T follicular helper cell (primary cell): ENCODE results near the gene USP40.

Experiments
- DNase-seq: peaks from one replicate; pipeline ENCODE4 v3.0.0-alpha.2; 2020; ENCODE audit warnings: low read depth

Gene USP40

DNA sequence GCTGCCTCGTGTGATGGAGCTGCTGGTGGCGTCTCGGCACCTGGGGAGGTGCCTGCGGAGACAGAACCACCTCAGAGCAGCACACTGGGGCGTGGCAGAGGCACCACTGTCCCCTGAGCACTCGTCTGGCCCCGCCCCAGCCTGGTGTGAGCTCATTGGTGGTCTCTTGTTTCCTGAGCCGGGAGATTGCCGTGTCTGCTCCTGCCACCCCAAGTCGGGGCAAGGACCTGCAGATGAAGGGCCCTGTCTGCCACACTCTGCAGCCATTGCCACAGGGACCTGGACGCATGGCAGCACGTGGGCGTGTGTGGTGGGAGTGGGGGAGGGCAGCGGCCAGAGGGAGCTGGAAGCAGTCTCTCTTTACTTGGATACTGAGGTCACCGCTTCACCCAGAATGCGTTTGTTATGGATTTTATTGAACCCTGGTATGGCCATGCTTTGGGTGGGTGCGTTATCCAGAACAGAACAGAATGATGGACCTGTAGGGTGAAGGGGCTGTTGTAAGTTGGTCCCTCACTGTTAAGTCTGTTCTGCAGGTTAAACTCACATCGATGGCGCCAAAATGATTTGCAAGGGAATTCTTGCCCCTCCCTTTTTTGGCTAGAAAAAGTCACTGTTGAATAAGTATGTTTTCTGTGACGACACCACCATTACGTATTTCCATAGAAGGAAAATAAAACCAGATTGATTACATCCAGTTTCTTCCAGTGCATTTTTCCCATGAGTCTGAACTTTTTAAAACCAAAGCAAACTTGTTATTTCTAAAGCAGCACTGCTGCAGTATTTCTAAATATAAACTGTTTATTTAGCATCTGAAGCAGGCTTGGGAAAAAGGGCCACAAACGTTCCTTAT, 92.0 kb downstream of the USP40 start:
- no peak for DNase-seq

DNA sequence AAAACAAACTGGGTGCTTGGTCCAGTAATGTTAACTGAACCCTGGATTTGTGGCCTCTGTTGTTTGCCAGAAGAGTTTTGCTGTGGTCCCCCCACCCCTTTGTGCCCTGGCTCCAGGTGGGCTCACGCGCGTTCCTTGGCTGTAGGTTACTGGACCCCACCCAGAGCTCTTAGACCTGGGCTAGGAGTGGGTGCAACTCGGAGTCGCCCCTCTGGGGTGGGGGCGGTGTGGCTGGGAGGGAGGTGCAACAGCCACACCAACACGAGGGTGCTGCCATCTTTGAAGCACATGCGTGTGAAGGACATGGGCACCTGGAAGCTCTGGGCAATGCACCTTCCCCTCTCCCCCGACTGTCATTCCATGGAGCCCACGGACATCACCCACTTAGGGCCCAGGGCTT, 92.7 kb downstream of the USP40 start:
- no peak for DNase-seq

DNA sequence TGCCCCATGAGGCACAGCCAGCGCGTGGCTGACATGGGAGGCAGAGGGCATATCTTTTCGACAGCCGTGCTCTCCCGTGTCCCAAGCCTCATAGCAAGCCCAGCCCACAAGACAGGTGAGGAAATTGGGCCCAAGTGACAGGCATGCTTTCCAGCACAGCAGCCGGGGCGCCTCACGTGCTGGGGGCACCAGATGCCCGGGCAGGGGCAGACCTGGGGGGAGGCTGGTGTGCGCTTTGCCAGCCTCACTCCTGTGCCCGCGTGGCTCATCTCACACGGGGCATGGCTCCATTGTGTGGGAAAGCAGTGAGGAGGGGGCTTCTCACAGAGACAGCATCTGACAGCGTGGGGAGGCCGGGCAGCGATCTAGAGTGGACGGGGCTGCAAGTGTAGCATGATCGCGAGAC, 93.2 kb downstream of the USP40 start:
- DNase-seq = no peak

DNA sequence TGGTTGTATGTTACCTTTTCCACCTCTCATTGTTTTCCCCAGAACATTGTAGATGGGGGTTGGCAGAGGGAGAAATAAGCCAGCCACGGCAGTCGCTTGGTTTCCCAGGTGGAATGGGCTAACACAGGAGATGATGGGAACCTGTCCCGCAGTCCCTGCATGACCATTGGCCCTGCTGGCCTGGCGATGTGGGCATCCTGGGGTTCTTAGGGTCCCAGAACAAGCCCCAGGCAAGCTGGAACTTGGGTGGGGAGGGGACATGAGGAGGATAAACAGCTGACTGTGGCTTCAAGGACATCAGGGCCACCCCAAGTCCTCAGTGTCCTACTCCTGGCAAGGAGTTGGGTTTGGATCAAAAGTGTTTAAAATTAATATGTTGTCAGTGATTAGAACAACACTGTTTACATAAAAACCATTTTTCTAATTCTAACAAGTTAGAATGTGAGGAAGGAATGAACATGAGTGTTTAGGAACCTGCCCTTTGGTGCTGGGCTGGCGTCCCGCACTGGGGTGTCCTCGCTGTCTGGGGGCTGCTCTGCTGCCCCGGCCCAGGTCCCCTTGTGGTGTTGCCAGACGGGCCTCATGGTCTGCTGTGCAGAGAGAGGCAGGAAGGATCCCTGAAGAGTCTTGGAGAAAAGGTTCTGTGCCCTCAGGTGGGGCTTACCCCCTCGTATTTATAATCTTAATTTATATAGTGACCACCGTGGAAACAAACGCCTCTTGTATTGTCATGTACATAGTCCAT, 95.1 kb downstream of the USP40 start:
- DNase-seq = no peak

DNA sequence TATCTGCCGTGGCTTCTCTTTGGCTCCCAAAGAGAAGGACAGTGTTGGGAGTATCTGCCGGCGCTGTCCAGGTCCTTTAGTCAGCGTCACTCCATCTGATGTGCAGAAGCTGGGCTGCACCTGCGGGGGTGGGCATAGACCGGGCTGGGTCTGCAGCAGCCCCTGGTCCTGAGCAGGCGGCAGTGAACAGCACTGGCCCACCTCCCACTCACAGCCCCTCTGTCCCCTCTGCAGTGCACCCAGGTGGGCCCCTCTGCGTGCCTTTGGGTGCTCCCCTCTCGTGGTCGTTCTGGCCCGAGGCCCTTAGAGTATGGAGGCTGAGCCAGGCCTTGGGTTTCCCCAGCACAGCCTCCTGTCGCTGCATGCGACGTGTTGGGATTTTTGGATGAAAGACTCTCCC, 95.7 kb downstream of the USP40 start:
- no peak for DNase-seq

DNA sequence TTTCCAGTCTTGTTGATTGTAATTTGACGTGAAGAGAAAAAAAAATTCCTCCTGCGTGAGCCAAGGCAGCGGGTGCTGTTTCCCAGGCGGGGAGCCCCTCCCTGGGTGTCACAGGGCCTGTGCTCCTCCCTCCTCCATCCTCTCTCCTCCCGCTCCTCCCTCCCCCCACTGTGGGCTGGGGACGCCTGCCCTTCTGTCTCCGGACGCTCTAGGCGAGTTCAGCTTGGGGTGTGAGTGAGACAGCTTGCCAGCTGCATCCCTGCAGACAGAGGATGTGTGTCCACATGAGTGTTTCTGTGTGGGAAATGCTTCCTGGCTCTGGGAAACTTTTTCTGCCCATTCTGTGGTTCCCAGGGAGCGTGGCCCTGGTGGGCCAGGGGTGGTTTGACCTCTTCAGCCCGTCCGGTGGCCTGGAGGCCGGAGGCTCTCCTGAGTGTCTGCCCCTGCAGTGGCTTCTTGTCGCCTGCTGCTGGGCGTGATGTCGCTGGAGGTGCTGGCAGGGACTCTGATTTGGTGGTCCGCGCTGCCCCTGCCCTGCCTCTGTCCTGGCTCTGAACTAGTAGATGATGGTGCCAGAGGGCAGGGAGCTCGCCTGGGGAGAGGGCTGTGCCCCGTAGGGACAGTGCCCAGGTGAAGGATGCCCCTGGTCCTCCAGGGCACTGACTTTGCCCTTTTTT, 96.4 kb downstream of the USP40 start:
- no peak for DNase-seq

DNA sequence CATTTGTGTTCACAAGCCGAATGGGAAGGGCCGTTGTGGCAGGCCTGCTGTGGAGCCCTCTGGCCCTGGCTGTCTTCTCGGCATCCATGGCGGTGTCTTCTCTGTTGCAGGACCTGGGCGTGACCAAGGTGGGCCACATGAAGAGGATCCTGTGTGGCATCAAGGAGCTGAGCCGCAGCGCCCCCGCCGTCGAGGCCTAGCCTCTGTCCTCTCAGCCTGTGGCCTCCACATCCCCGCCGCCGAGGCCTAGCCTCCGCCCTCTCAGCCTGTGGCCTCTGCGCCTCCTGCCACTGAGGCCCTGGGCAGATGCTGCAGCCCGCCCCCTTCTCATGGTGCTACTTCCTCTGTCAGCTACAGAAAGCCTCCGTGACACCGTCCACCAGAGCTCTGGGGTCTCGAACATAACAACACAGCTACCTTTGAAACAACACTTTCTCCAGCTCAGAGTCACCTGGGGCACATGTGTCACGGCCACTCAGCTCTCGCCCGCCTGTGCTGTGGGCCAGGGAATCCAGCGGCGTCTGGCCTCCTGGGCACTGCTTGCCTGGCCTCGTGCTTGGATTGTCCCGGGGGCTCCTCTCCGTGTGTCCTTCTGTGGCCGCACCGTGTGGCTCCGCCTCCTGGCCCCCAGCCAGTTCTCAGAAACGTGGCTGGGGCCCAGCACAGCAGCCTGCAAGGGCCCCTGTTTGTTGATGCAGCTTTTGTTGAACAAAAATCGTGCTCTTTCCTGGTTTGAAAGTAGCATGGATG, 97.1 kb downstream of the USP40 start:
- no peak for DNase-seq

DNA sequence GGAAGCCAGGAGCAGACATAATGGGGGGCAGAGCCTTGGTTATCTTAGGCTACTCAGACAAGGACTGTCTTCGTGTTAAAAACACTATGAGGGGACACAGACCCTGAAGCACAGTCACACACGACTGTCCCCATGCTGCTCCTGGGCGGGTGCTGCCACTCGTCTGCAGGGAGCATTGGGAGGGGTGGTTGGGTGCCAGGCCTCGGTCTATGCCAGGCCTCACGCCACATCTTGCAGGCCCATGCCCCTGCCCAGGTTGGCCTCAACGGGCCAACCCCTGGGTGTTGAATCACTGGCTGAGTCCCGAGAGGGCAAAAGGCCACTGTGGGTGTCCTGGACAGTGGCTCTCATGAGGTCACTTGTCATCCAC, 97.9 kb downstream of the USP40 start:
- no peak for DNase-seq

DNA sequence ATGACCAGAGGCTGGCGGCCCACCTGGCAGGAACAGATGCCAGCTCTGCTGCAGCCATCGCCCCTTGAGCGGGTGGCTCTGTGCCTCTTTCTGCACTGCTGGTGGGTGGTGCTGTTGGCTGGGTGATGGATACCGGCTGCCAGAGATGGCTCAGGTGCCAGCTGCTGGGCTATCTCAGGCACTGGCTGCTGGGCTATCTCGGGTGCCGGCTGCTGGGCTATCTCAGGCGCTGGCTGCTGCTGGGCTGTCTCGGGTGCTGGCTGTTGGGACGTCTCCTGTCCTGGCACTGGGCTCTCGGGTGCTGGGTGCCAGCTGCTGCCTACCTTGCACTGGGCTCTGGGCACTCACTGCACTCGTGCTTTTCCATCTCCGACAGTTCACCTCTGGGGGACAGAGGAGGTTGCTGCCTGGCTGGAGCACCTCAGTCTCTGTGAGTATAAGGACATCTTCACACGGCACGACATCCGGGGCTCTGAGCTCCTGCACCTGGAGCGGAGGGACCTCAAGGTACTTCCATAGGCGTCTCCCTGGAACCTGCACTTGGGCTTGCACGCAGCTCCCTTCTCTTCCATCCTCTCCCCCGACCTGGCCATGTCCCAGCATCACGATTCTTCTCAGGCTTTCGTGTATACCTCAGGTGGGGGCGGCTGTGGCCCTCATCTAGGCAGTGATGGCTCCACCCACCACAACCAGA, 98.4 kb downstream of the USP40 start:
- DNase-seq = no peak

DNA sequence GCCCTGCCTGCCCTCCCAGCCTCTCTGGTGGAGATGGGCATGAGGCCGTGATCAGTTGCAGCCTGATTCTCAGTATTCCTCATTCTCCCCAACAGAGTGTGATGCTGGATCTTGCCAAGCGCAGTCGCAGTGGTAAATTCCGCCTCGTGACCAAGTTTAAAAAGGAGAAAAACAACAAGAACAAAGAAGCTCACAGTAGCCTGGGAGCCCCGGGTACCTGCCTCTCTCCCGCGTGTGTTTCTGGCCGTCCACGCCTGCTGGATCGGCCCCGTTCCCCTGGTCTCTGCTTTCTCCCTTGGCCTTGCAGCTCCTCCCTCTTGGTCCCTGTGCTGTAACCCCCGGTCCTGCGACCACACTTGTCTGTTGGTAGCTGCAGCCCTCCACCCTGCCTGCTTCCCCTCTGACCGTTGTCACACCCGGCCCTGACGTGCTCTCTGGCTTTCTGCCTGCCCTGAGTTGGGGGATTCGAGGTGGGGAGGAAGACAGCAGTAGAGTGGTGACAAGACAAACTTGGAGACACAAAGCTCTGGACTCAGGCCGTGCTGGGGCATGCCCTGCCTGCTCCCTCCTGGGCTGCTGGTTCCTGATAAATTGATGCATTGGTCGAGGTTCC, 99.5 kb downstream of the USP40 start:
- DNase-seq = no peak

DNA sequence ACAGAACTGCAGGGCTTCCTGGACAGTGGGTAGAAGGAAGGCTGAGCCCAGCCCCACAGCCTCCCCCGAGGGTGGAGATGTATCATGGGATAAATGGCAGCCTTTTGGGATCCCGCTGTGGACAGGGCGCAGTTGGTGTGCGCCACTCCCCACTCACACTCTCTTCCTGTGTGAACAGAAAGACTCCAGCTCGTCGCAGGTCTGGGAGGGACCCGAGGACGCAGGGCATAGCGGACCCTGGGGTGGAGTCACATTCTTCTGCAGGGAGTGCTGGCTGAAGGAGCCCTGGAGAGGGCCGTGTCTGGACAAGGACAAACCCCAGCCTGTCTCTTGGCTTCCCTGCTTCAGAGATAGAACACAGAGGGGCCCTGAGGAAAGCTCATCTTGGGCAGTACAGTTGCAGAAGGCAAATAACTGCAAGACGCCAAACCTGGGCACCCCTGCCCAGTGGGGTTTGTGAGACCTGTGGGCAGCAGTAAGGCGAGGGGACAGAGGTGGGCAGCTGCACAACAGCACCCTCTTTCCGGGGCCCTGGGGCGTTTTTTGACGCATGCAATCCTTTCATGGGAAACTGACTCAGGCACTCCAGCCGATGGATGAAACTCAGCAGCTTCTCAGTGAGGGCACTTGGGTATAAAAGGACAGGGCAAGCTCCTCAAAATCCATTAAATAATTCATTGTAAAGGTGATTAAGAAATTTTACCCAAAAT, 101.9 kb downstream of the USP40 start:
- no peak for DNase-seq

DNA sequence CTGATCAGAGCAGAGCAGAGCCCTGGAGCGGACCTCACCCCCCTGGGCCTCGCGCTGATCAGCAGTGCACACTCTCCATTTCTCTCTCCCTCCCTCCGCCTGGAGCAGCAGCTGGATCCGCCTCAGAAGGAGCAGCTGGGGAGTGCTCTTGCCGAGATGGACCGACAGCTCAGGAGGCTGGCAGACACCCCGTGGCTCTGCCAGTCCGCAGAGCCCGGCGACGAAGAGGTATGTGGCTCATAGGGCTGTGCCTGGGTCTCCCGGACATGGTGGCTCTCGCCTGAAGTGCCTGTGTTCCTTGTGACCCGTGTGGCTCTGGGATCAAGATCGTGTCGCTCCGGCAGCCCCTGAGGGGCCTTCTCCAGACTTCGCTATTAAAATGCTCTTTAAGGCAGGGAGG, 102.5 kb downstream of the USP40 start:
- no peak for DNase-seq

DNA sequence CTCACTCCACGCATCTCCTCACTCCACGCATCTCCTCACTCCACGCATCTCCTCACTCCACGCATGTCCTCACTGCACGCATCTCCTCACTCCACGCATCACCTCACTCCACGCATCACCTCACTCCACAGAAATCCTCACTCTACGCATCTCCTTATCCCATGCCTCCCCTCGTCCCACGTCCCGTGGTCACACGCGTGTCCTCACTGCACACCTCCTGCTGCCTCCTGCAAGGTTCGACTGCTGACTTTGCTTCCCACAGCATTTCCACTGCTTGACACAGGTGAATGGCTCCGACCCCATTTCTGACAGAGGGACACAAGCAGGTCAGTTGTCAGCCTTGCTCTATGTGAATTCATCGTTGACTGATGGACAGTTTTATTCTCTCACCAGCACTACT, 103.0 kb downstream of the USP40 start:
- no peak for DNase-seq

DNA sequence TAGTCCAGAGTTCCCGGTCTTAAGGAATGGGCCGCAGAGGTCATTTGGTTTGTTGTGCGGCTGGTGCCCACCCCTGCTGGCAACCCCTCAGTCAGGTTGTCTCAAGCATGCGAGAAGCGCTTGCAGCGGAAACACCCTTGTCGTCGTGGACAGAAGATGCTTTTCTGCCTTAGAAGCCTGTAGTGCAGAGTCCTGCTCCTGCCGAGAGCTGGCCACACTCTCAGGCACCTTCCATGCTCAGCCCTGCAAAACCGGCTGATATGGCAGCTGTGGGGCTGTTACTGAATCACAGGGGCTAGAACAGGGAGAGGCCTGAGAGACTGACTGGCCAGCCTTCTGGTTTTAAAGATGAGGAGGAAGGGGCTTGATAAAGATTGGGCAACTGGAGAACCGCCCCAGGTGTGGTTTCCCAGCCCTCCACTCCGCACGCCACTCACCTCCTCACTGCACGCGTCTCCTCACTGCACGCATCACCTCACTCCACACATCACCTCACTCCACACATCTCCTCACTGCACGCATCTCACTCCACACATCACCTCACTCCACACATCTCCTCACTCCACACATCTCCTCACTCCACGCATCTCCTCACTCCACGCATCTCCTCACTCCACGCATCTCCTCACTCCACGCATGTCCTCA, 103.6 kb downstream of the USP40 start:
- no peak for DNase-seq

DNA sequence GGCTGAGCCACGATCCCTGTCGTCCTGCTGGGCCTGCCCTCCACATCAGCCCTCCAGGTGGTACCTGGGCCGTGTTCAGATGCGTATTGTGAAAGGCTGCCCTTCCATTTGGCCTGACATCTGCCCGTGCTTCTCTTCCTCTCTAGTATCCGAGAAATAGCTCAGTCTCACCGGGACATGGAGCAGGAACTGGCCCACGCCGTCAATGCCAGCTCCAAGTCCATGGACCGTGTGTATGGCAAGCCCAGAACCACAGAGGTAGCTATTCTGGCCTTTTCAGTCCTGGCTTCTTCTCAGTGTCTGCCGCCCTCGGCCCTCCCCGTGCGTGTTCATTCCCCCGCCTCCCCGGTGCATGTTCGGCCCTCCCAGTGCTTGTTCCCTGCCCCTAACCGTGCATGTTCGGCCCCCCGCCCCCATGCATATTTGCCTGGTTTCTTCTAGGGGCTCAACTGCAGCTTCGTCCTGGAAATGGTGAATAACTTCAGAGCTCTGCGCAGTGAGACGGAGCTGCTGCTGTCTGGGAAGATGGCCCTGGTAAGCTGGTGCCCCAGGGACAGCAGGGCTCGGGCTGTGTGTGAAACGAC, 104.3 kb downstream of the USP40 start:
- DNase-seq = no peak

DNA sequence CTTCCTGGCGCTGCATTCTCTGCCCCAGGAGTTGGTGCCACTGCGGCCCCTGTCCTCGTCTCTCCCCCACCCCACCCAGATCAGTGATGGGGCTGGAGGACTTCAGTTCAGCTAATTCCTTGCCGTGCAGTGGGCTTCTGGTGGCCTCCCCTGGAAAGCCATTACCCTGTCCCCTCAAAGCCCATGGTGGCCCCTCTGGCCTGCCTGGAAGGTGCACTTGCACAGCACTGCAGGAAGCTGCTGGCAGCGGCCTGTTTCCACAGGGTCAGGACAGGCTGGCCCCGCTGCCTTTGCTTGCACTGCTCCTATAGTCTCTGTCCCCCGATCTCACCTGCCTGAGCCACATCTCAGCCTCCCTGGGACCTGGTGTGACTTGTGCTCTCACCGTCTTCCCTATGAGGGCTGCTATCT, 105.1 kb downstream of the USP40 start:
- no peak for DNase-seq

DNA sequence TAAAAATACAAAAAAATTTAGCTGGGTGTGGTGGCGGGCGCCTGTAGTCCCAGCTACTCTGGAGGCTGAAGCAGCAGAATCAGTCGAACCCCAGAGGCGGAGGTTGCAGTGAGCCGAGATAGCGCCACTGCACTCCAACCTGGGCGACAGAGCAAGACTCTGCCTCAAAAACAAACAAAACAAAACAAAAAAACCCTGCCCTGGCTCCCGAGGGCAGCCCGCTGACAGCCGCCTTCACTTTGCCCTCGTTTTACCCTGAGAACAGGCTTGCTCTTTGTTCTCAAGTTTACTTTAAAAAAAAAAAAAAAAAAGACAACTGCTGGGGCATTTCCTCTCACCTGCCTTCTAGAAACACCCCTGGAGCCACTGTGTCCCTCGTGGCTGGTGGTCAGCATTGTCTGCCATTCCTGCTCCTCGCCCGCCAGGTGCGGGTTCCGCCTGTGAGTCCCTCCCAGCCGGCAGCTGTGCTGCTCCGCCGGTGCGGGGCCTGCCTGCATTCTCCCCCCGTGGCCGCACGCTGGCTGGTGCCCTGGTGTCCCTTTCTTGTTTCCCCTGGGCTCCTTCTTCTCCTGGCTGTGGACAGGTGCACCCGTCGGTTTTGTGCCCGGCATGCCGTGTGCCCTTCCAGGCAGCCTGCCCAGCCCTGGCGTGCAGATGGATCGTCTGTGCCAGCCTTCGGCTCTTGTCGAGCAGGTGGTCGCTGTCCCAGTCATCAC, 105.7 kb downstream of the USP40 start:
- no peak for DNase-seq

DNA sequence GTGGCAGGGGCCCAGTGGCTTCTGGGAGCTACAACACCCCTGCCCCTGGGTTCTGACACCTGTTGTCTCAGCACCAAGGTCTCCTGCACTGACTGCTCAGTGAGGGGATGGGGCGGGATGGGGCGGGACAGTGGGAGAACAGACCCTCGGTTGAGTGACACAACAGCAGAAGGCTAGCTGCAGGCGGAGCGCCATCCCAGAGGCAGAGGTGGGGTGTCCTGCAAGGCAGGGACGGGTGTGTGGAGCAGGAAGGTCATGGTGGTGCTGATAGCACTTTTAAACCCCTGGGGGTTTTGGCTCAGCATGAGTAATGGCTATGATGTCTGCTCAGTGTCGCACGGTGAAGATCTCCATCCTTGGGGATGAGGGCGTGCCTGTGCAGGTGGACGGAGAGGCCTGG, 107.2 kb downstream of the USP40 start:
- DNase-seq = no peak

DNA sequence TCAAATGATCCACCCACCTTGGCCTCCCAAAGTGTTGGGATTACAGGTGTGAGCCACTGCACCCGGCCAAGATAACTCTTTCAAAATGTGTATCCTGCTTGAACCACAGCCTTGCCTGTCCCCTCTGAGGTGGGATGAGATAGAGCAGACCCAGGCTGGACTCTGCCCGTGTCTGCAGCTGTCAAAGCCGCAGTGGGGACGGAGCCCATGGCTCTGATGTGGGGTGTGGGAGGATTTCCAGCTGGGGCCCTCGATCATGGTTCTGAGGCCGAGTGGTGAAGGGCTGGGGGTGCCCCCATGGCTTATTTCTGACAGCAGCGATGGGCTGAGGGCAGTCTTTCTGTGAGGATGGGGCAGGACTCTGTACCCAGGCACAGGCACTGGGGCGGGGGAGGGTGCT, 107.8 kb downstream of the USP40 start:
- no peak for DNase-seq
